Panc1 (cell line): Measurements from ENCODE around the gene CCDC83. TPM values are rescaled to one million over a fixed set of nuclear protein-coding genes. Genes with fewer than 3 reads are reported as not detected.
"Not testable (repeated sequence)": the region's sequence is repeated elsewhere in the genome, so short reads cannot be mapped to it uniquely, and the experiment has no call there.

Source experiments
- ATAC-seq: fragments of 200-7000 bp; cut with Tn5 transposase; 2 replicates; pipeline ENCODE4 v1.9.1; 2020; ENCODE audit warnings: mild to moderate bottlenecking, moderate library complexity
- BruUV-seq: library from RNA; stranded (reverse); fragments of 400-500 nt; replicated peaks from 2 replicates; lab custom pipeline; 2021; lab: Mats Ljungman, UMichigan
- CTCF ChIA-PET: fragments of 300-600 bp; sonication (Branson Sonifier 250); formaldehyde crosslinking; loops from one replicate; lab custom pipeline; 2022; ENCODE audit warnings: antibody characterized with exemption; lab: Charles Lee
- POLR2A ChIA-PET: fragments of 300-600 bp; sonication (Branson Sonifier 250); formaldehyde crosslinking; loops from one replicate; lab custom pipeline; 2022; ENCODE audit warnings: antibody characterized with exemption; lab: Charles Lee
- DNase-seq: peaks from one replicate; pipeline ENCODE4 v3.0.0-alpha.2; 2010; ENCODE audit warnings: low read depth, low spot score
- H3K27ac ChIP-seq: 2 replicates; pipeline ENCODE4 v1.5.1; 2011; ENCODE audit warnings: mild to moderate bottlenecking, low read length, inconsistent platforms
- H3K27me3 ChIP-seq: fragments of 200-500 bp; sonication (Bioruptor generic); 2 replicates; pipeline ENCODE4 v1.6.0; 2014; ENCODE audit warnings: low read length, inconsistent platforms; ENCODE audit not compliant: control insufficient read depth, insufficient read depth
- H3K36me3 ChIP-seq: fragments of 200-500 bp; sonication (Bioruptor generic); 2 replicates; pipeline ENCODE4 v1.5.1; 2014; ENCODE audit warnings: inconsistent platforms, mild to moderate bottlenecking, low read length, moderate library complexity; ENCODE audit not compliant: control insufficient read depth, insufficient read depth
- H3K4me1 ChIP-seq: 2 replicates; pipeline ENCODE4 v1.5.1; 2011; ENCODE audit warnings: inconsistent platforms, mild to moderate bottlenecking, low read length, moderate library complexity; ENCODE audit not compliant: control insufficient read depth, insufficient read depth
- H3K4me3 ChIP-seq, 2 experiments: 2 replicates each; pipeline ENCODE4 v1.5.1; 2011 to 2012; ENCODE audit warnings: low read depth in 2 of 2, low read length in 2 of 2, mild to moderate bottlenecking in 2 of 2, inconsistent platforms in 1 of 2, moderate library complexity in 1 of 2
- H3K9me3 ChIP-seq: fragments of 200-500 bp; sonication (Bioruptor generic); 2 replicates; pipeline ENCODE4 v1.5.1; 2014; ENCODE audit warnings: low read depth, mild to moderate bottlenecking, inconsistent platforms, low read length, moderate library complexity; ENCODE audit not compliant: control insufficient read depth, insufficient read depth
- POLR2AphosphoS5 ChIP-seq: IDR thresholded peaks from 2 replicates; pipeline ENCODE4 v1.6.1; 2012; ENCODE audit warnings: mild to moderate bottlenecking, low read depth, low read length, moderate library complexity
- REST ChIP-seq, 2 experiments: IDR thresholded peaks; 2 replicates each; pipeline ENCODE4 v1.6.1; 2011 to 2012; ENCODE audit warnings: low read depth in 2 of 2, control low read depth in 1 of 2, low read length in 1 of 2, mild to moderate bottlenecking in 1 of 2, moderate library complexity in 1 of 2; ENCODE audit not compliant: insufficient read depth in 1 of 2
- SIN3A ChIP-seq: IDR thresholded peaks from 2 replicates; pipeline ENCODE4 v1.6.1; 2012; ENCODE audit warnings: low read depth, mild to moderate bottlenecking, low read length, moderate library complexity, borderline replicate concordance; ENCODE audit not compliant: insufficient read depth
- TCF7L2 ChIP-seq: IDR thresholded peaks from 2 replicates; pipeline ENCODE4 v1.6.1; 2011; ENCODE audit warnings: mild to moderate bottlenecking, low read depth, low read length, inconsistent platforms
- in situ Hi-C: cut with HindIII; loops from 2 replicates; pipeline ENCODE4 v1.10.0; 2016; ENCODE audit warnings: low sequenced_read_pairs, low pct_unique_long_range_greater_than_20kb
- intact Hi-C: fragments of 100-400 bp; cut with micrococcal nuclease; formaldehyde crosslinking; loops from one replicate; pipeline ENCODE4 v1.10.0; 2022; ENCODE audit not compliant: unreplicated experiment
- total RNA-seq: library from RNA; stranded (reverse); gene quantifications from one replicate; pipeline ENCODE4 v1.2.1, GENCODE V29; 2021; ENCODE audit not compliant: unreplicated experiment
- TF ChIP-seq, protein P1 (sequence below): fragments of 450-650 bp; IDR thresholded peaks from 2 replicates; pipeline ENCODE4 v1.5.1; 2017; ENCODE audit warnings: mild to moderate bottlenecking

CCDC83 gene
- total RNA-seq, 1 experiment from 2014 or later, result not detected

DNA sequence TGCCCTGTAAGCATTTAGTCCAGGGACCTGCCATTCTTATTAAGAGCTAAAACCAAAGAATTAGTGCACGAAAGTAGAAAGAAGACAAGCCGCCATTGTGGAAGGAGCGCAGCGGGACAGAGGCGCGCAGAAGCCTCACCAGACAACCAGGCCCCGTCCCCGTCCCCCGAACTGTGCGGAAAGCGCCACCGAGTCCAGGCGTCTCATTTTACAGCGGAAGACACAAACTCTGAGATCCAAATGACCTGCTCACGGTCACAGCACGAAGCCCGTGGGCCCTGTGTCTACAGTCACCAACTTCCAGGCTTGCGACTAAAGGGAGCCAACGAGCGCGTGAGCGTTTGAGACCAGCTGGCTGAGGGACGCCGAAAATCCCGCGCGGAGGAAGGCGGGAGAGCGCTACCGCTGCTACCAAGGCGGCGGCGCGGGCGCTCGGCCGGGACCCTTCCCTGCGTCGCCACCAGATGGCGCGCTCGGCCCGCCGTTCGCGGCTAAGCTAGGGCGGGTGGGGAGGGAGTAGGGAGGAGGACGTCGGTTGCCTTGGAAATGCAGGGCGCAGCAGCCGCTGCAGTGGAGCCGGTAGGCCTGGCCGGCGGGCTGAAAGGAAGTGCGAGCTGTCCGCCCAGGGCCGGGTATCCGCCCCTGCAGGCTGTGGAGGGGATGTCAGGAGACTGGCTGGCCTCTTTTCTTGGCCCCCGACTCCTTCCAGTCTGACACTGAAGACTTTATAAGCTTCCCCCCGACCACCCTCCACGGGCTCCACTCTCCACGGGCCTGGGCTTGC, 434 bp upstream of the CCDC83 start:
- ATAC-seq, result peak; percentile 97
- Histone ChIP-seq H3K4me1 (peaks cover 8% of the 10 kb centered on the region), H3K36me3 (no peaks in the 10 kb centered on the region), H3K9me3 (peaks cover 12% of the 10 kb centered on the region; the same call in 1 of the 2 replicates), H3K4me3 (peak overlapping the region; percentile 67 to 74), H3K27ac (peak overlapping the region; percentile 99), H3K27me3 (no peaks in the 10 kb centered on the region)
- peak; percentile 72 for DNase-seq
- intact Hi-C loops, result loop anchor here (5.0 to 10.0 kb wide), 2 partner anchors 340 to 438 kb away; no protein-coding TSS in a partner anchor
- in situ Hi-C loops, result no loop called here
- no TSS peak for BruUV-seq
- peak; percentile 93 for TF ChIP-seq POLR2AphosphoS5
- no peak for TF ChIP-seq TCF7L2
- peak; percentile 74; the same call in 1 of the 2 replicates for TF ChIP-seq SIN3A
- TF ChIP-seq, protein P1, sequence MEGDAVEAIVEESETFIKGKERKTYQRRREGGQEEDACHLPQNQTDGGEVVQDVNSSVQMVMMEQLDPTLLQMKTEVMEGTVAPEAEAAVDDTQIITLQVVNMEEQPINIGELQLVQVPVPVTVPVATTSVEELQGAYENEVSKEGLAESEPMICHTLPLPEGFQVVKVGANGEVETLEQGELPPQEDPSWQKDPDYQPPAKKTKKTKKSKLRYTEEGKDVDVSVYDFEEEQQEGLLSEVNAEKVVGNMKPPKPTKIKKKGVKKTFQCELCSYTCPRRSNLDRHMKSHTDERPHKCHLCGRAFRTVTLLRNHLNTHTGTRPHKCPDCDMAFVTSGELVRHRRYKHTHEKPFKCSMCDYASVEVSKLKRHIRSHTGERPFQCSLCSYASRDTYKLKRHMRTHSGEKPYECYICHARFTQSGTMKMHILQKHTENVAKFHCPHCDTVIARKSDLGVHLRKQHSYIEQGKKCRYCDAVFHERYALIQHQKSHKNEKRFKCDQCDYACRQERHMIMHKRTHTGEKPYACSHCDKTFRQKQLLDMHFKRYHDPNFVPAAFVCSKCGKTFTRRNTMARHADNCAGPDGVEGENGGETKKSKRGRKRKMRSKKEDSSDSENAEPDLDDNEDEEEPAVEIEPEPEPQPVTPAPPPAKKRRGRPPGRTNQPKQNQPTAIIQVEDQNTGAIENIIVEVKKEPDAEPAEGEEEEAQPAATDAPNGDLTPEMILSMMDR, result peak; percentile 98
- no peak for TF ChIP-seq REST (IDR thresholded peaks at IDR 0.05; ENCODE audit: insufficient read depth in 1 of 2, low read depth in 2 of 2, low read length in 1 of 2)
- CTCF ChIA-PET, result interaction anchor here (0.5 to 2.0 kb wide), 12 partner anchors 15 to 1136 kb away, joined by 3 to 9 read pairs (median 5); no protein-coding TSS in a partner anchor
- POLR2A ChIA-PET, result interaction anchor here (0.6 kb wide), 2 partner anchors 144 to 390 kb away, joined by 3 to 4 read pairs; no protein-coding TSS in a partner anchor

GRCh38 chr11:85857098-85857497, 1.9 kb downstream of the CCDC83 start:
- Histone ChIP-seq H3K4me3 (no peak overlapping the region), H3K27me3 (no peaks in the 10 kb centered on the region; the same call in 1 of the 2 replicates), H3K27ac (no peak overlapping the region), H3K4me1 (peaks cover 8% of the 10 kb centered on the region), H3K9me3 (peaks cover 1% of the 10 kb centered on the region; the same call in 1 of the 2 replicates), H3K36me3 (no peaks in the 10 kb centered on the region)
- ChIA-PET CTCF (no interaction called here), POLR2A (interaction anchor here (0.6 kb wide), 1 partner anchor 310 kb away, joined by 5 read pairs; no protein-coding TSS in a partner anchor)
- ATAC-seq (no peak), DNase-seq (no peak)
- TF ChIP-seq REST (IDR thresholded peaks at IDR 0.05; ENCODE audit: insufficient read depth in 1 of 2, low read depth in 2 of 2, low read length in 1 of 2) (no peak), TCF7L2 (no peak), SIN3A (no peak), POLR2AphosphoS5 (no peak)
- TF ChIP-seq, protein P1, result no peak
- in situ Hi-C loops (no loop called here), intact Hi-C loops (loop anchor here (5.0 to 10.0 kb wide), 2 partner anchors 338 to 435 kb away; no protein-coding TSS in a partner anchor)
- no TSS peak for BruUV-seq

DNA sequence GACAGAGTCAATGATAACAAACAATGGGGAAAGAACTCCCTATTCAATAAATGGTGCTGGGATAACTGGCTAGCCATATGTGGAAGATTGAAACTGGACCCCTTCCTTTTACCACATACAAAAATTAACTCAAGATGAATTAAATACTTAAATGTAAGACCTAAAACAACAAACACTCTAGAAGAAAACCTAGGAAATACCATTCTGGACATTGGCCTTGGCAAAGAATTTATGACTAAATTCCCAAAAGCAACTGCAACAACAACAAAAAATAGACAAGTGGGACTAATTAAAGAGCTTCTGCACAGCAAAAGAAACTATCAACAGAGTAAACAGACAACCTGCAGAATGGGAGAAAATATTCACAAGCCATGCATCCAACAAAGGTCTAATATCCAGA, 4.4 kb downstream of the CCDC83 start:
- H3K36me3 ChIP-seq, H3K27me3 ChIP-seq, in situ Hi-C loops, BruUV-seq, H3K9me3 ChIP-seq, H3K27ac ChIP-seq, H3K4me1 ChIP-seq, H3K4me3 ChIP-seq, ATAC-seq, CTCF ChIA-PET, DNase-seq: not testable (repeated sequence)
- intact Hi-C loops, result loop anchor here (5.0 to 10.0 kb wide), 2 partner anchors 335 to 433 kb away; no protein-coding TSS in a partner anchor
- POLR2A ChIA-PET, result interaction anchor here (0.7 kb wide), 1 partner anchor 22 kb away, joined by 3 read pairs; no protein-coding TSS in a partner anchor
